NCI-H526 (cell line): ENCODE results near the gene EFEMP1.

ENCODE experiments used
- DNase-seq, 2 experiments: peaks; one replicate each; lab custom pipeline; 2025; lab: John Stamatoyannopoulos, UW

EFEMP1 gene

DNA sequence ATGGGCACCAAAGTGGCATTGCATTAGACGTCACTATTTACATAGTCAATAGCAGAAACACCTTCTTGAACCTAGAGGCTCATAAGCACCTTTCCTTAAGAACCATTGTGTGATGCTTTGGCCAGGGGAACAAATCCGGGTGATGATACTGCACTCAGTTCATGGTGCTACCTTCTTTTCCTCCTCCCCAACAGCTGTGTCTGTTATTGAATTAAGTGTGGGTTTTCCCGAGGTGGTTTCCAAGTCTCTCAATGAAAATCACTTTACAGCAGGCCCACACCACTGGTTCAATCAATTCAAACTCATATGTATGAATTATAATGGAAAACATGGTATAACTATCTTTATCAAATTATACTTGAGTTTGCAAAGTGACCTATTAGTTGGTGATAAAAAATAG, 9.3 kb upstream of the EFEMP1 start:
- no peak for DNase-seq

DNA sequence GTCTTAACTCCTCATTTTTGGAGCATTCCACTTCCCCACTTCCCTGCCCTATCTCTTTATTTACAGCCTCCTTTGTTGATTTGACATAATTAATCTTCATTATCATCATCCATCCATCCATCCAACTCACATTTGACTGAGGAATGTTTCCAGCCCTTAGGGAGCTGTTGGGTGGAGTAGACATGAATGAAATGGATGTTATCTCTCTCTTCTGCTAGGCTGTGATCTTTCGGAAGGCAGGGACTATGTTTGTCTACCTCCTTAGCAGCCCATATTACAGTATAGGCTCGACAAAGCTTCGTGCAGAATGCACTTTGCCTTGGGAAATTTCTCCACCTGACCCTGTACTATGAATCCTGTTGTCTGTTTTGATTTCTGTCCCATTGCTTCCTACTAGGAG, 7.7 kb upstream of the EFEMP1 start:
- DNase-seq, result peak in 1 of 2 experiments; percentile 12

DNA sequence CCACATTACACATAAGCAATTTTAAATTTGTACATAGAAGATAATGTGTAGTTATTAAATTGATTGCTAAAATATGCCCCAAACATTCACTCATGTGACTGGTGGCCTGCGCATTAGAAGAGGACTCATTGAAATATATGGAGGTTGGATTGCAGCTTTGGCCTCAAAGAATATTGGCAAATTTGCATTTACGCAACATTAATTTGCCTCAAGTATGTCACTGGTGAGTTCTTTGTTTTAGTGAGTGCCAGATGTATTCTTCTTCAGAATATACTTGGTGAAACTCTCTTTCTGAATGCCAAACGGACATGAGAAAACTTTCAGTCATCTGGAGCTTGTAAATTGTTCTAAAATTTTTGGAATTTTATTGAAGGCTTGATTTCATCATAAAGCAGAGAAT, 5.9 kb upstream of the EFEMP1 start:
- DNase-seq, result peak; percentile 3 to 49

DNA sequence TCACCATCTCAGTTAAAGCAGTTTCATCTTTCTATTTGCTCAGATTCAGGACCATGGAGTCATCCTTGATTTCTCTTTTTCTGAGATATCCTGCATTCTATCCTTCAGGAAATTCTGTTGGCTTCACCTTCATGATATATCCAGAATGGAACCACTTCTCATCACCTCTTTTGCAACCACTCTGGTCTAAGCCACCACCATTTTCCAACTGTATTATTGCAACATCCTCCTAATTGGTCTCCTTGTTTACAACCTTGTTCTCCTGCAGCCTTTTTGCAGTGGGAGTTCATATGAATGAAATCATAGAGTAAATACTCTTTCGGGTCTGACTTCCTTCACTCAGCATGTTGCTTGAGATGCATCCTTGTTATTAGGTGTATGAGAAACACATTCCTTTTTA, 3.4 kb upstream of the EFEMP1 start:
- no peak for DNase-seq

DNA sequence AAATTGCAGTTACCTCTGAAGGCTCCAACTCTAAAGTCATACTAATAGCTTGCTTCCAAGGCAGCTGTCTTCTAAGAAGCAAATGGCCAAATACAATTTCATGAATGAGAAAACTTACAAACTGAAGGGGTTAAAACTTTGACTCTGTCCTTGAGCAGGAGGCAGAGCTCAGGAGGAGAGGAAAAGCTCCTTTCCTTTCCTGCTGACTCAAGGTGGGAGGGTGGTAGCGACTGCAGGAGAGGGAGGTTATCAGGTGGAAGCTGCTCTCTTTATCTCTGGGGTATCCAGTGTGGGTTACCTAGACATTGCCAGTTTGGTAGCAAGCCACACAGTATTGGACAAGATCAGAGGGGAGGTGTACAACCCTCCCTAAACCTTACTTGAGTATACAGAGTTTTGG, 2.7 kb upstream of the EFEMP1 start:
- DNase-seq, result no peak

DNA sequence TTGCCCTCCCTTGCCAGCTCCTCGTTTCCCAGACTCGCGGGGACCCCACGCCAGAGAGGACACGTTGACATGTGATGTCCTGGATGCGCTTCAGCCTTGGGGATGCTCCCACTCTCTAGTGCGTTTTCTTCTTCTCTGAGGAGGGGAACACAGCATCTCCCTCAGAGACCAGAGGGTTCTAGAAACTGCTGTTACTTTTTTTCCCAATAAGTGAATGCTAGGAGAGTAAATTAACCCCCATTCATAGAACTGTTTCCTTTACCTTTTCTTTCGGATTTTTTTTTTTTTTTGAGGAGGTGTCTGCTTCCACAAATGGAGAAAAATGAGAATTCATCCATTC, 370 bp upstream of the EFEMP1 start:
- no peak for DNase-seq

DNA sequence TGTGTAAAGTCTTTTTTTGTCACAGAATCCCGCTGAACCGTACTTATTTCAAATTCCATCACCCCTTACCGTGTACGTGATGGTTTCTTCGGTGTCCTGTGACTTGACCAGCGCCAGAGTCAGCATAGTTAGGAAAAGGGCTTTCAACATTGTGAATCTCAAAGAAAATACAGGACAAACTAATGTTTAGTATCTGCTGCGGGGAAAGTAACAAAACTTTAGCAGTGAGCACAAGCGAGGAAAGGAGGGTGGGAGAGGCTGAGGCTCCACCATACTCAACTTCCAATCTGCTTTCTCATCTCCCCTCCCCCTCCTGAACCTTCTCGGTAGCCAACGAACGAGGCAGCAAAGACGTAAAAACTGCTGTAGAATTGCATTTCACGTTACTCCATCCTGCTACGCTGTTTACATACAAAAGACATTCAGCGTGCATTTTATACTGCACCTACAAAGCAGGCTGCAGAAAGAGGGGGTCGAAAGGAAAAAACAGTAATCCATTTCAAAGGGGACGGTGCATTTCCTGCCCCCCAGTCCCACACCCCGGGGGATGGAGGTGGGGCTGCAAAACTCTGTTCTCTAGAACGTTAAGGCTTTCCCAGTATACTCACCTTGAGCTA, 1.2 kb downstream of the EFEMP1 start:
- no peak for DNase-seq

DNA sequence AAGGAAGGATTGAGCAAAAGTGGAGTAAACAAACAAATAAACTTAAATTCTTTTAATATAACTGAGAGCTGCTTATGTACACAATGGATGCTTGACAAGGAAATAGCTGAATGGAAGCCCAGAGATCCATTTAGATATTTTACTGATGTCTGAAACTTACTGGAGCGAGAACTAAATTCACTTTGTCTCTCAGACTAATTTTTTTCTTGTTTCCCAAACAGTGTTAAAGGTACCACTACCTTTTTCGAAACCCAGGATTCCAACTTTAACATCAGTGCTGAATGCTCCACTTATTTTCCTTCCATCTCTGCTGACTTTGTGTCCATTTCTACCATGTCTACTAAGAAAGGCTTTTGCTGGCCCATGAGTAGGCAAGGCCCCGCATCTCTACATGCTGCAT, 4.0 kb downstream of the EFEMP1 start:
- DNase-seq, result no peak

DNA sequence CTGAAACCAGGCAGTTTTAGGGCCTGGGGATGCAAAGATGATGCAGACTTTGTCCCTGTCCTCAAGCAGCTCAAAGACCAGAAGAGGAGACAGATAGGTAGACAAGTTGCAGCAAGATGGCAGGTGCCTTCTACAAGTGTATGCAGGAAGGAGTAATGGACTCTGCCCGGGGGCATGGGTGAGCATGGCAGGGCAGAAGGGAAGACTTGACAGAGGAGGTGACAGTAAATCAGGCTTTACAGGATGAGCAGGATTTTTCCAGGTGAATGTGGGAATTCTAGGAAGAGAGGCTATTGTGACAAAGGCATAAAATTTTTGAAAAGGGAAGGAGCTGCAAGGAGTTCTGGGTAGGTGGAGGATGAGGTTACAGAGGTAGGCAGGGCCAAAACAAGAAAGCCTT, 4.7 kb downstream of the EFEMP1 start:
- no peak for DNase-seq

DNA sequence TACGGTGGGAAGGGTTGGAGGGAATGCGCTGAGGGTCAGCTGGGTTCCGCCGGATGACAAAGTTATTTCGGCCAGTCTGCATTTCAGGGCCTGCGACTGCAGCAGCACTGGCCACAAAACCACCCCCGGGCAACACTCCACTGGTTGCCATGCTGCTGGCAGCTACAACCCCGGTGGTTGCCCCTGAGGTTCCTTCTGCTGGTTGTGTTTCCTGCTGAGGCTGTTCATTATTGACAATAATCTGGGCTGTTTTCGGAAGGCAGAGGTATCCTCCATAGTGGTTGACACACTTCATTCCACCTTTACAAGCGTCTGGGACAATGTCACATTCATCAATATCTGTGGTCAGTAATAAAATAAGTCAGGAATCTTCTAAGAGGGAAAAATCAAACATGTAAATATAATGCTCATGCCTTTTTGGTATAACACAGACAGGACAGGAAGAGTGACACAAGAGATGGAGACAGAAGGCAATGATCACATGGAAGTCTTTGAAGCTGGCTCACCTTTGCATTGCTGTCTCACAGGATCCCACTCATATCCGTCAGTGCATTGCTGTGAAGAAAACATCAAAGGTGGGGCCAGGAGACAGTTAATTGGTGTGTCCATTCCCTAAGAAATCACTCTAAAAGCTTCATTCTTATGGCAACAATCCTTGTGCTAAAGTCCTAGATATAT, 5.7 kb downstream of the EFEMP1 start:
- no peak for DNase-seq

DNA sequence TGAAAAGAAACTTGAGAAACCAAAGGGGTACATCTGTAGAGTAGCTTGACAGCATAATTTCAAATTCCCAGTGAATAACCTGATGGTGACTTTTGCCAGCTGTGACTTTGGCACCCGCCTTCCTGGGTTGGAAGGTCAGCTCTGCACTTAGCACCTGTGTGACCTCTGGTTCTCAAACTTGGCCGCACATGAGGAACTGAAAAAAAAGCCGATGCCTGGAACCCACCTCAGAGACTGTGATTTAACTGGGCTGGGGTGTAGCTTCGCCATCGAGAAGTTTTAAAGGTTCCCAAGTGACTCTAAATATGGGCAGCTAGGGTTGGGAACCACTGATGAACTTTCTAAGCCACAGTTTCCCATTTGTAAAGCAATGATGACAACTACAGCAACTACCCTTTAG, 6.5 kb downstream of the EFEMP1 start:
- no peak for DNase-seq

DNA sequence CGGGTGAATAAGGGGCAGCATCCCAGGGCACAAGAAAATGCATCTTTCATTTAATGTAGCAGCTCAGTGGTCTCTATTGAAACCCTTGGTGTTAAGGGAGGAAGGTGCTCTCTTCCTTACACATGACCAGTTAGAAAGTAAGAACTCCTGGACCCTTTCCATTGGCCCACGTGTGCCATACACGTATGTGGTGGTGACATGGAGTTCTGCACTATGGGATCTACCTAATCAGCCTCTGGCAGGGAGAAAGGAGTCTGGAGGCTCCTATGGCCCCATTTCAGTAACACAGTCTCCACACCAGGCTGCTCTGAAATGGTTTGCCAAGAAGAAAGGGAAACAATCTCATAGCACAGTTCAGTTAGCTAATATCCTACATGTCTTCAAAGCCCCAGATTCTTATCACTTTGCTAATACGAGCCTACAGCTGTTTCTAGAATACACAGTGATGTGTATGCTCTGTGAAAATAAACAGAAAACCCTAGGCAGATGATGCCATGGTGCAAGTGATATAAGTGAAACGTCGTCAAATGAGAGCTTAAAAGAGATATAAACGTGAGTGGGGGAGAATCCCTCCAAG, 7.0 kb downstream of the EFEMP1 start:
- DNase-seq, result no peak

DNA sequence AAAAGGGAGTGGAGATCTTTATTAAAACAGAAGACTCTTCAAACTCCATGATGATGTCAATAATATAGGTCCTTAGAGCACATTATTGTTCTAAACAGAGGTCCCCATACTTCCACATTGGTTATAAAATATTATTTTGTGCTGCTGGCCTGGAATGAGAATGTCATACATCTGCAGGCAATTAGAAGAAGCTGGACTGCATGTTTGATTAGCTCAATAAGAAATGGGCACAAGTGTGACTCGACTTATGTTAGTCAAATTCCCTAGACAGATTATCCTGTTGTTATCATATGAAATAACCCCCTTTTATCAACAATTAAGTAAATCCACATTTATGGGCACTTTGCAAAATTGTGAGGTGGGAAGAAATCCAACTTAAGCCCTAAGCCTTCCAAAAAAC, 8.8 kb downstream of the EFEMP1 start:
- no peak for DNase-seq

DNA sequence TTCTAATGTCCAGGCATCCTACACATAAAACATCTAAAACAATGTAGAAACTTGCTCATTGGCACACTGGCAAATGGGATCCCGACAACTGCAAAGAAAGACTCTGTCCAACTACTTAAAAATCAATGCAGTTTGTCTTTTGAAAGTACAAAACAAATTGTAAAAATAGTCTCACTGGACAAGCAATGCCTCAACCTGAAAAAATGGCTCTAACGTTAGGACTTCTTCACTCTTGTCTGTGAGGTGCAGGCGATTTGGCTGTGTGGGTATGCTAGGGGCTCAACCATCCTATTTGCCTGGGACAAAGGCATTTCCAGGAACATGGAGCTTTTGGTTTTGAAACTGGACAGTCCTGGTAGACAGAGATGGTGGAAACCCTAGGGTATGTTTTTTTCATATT, 10.7 kb downstream of the EFEMP1 start:
- no peak for DNase-seq

DNA sequence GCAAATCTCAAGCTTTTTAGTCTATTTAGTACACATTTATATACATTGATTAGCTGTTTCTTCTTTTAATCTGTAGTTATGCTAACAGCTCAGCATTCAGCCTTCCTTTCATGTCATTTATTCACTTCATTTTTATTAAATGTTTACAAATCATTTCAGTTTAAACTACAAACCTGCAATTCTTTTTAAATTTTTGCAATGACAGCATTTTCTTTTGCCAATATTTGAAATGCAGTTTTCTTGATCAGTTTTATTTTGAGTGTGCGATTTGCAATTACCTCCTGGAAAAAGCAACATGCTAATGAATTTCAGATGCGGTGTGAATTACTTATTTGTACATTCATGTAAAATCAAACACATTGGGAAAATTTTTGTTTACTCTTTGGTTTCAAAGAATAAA, 13.5 kb downstream of the EFEMP1 start:
- no peak for DNase-seq

DNA sequence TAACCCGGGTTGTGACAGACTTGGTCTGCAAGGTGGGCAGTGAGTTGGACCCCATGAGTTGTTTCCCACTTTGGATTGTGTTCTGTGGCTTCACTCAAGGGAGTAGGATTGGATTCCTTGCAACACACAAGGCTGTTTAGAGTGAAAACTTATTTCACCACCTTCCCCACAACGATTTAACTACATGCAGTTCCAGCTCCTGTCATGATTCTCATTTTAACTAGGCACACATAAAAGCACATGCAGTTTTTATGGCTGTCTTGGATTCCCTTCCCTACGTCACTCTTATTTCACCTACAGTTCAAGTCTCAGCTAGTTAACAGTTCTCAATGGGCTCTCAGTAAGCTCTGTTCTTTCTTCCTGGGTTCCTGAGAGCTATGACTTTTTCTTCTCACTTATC, 15.9 kb downstream of the EFEMP1 start:
- DNase-seq, result no peak

DNA sequence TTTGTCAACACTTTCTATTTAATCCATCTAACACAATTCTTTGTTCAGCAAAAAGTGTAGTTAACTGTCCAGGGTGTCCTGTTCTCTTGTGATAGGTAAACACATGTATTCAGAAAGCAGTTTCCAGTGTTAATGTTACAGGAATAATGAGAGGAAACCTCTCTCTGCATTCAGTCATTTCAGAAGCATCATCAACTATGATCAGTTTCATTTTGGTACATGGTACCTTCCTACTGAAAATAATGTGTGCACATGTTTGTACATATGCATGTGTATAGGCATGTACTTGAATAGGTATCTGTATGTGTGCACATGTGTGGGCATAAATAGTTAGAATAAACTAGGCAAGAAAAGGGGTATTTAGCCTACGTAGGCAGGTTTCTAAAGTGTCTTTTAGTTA, 16.6 kb downstream of the EFEMP1 start:
- no peak for DNase-seq

DNA sequence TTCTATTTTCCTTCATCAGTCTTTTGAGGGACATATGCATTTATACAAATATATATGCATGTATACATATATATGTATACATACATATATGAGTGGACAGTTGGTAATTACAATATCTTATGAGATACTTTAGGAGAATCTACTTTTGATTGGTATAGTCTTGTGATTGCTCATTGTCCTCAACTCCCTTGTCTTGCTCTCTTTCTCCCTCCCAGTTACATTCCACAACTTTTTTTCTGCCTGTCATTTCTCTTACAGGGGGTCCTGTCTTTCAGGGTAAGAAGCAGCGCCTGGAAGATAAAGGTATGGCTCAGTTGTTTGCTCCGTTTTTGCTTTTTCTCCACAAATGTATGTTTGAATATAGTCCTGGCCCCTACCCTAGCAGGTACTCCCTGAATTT, 19.9 kb downstream of the EFEMP1 start:
- DNase-seq, result no peak

DNA sequence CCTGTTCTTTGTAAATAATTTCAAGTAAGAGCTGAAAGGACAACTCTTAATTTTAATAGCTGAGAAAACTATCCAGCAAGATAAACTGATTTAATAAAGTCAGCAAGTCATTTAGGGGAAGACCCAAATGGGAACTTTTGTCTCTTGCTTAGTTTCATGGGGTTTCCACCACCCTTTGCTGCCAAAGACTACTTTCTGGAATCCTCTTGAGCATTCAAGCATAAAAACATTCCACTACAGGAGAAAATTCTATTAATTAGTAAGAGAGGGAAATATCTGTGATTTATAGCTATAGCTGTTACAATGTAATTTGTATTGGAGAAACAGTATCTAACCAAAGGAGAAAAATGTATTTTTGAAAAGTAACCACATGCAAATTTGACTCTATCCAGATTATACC, 20.6 kb downstream of the EFEMP1 start:
- no peak for DNase-seq

DNA sequence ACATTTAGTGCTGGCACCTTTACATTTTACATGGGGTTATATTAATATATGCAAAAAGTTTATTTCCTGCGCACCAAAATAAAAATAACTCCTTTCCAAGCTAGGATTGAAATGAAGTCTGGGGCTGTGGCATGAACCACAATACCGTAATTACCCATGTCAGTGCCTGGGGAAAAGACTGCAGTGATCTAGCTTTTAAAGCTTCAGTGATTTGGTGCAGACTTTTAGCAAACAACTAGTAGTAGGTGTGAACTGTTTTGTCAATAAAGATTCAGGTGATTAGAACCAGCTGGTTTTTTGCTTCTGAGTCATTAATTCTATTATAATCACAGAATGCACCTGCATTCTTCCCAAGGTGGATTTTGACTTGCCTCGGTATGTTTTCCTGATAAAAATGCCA, 21.2 kb downstream of the EFEMP1 start:
- DNase-seq, result no peak

DNA sequence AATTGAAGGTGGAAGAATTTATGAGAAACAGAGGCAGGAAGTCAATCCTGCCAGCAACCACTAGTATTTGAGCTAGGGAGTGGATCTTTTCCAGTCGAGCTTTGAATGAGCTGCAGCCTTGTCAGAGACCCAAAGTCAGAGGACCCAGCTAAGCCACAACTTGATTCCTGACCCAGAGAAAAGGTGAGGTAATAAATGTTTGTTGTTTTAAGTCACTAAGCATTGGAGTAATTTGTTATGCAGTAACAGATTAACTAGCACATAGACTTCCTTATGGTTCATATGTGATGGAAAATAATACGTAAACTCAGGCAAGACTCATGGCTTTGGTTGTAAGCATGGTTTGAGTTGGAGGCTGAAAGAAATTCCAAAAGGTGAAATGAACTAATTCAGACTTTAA, 21.6 kb downstream of the EFEMP1 start:
- no peak for DNase-seq

DNA sequence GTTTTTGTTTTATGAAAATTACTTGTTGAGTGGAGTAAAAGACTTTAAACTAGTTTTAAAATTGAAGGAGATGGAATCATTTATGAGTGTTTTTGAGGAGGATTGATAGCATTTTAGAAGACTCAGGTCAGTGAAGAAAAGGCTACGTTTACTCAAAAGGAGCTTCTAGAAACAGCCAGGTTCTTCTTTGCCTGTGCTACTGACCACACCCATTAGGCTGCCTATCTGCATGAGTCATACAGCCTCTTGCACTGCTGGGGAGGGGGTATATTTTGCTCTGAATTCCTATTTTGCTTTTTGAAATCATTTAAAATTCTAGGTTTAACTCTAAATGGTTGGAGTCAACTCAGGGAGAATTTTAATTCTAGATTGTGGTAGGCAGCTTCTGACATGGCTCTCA, 22.3 kb downstream of the EFEMP1 start:
- no peak for DNase-seq

DNA sequence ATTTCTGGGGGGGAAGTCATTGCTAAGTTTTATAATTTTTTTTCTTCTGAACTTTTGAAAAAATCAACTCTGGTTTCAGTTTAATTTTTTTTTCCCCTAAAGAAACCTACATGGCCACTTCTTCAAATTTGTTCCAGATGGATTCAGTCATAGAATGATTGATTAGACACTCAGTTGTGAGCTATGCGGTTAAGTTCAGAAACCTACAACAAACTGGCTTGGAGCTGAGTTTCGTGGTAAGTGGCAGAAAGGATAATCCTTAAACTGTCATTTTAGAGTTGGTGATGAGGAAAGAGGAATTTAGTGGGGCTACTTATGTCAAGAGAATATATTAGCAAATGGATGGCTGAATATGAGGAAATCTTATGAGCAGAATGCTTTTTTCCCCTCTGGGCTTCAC, 23.7 kb downstream of the EFEMP1 start:
- no peak for DNase-seq

DNA sequence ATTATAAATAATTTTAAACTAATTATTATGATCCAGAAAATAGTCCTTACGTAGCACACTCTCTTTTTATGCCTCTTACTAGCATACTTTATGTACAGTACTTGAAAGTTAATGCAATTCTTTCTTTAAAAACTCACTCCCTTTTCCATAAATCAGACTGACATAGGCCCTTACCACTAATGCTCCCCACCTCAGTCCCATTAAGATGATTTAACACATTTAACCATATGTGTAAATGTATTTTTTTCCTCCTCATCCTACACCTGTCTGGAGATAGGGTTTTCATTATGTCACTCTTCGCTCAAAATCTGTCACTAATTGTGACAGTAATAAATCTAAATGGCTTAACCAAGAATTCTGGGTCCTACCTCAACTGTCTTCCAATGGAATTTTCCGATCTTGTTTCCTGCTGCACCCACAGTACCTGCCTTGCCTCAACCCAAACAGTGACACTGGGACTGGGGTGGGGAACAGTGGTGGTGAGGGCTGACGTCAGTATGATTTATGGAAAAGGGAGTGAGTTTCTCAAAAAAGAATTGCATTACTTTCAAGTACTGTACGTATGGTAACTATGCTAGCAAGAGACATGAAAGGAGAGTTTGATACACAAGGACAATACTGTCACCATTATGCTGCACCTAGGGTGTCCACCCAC, 25.1 kb downstream of the EFEMP1 start:
- no peak for DNase-seq
